Activated CD4-positive, alpha-beta T cell treated with anti-CD3 and anti-CD28 coated beads for 36 hours (primary cell): ENCODE data around the gene TYR. TPM values are rescaled to one million over a fixed set of nuclear protein-coding genes. Genes with fewer than 3 reads are reported as not detected.
"Not testable (repeated sequence)": the region's sequence is repeated elsewhere in the genome, so short reads cannot be mapped to it uniquely, and the experiment has no call there.

ENCODE experiments used
- ATAC-seq: fragments of 200-7000 bp; cut with Tn5 transposase; one replicate; pipeline ENCODE4 v1.10.0; 2021; ENCODE audit warnings: mild to moderate bottlenecking, moderate library complexity
- CTCF ChIA-PET: fragments of 350-600 bp; sonication (Branson Sonifier 250); formaldehyde crosslinking; loops from one replicate; lab custom pipeline; 2021; ENCODE audit warnings: antibody characterized with exemption; lab: Charles Lee
- POLR2A ChIA-PET: fragments of 350-600 bp; sonication (Branson Sonifier 250); formaldehyde crosslinking; loops from one replicate; lab custom pipeline; 2021; ENCODE audit warnings: antibody characterized with exemption, inconsistent platforms; lab: Charles Lee
- DNase-seq: peaks from one replicate; pipeline ENCODE4 v3.0.0-alpha.2; 2020
- H3K27ac Mint-ChIP-seq: one replicate; pipeline ENCODE4 v1.8.0; 2021; ENCODE audit warnings: mixed read lengths
- H3K27me3 Mint-ChIP-seq: one replicate; pipeline ENCODE4 v1.8.0; 2021; ENCODE audit warnings: mixed read lengths
- H3K36me3 Mint-ChIP-seq: one replicate; pipeline ENCODE4 v1.8.0; 2021; ENCODE audit warnings: low read depth, mixed read lengths
- H3K4me1 Mint-ChIP-seq: one replicate; pipeline ENCODE4 v1.8.0; 2021; ENCODE audit warnings: mixed read lengths
- H3K4me3 Mint-ChIP-seq: one replicate; pipeline ENCODE4 v1.8.0; 2021; ENCODE audit warnings: mild to moderate bottlenecking, moderate library complexity, mixed read lengths
- H3K9me3 Mint-ChIP-seq: one replicate; pipeline ENCODE4 v1.8.0; 2021; ENCODE audit warnings: low read depth, mixed read lengths
- intact Hi-C, 2 experiments: fragments of 100-400 bp; cut with DNase I in 1 of 2; cut with micrococcal nuclease in 1 of 2; formaldehyde crosslinking; loops; one replicate each; pipeline versions ENCODE4 v1.14.2 to v1.15.1; 2022 to 2024; cut with DNase I, micrococcal nuclease
- total RNA-seq, 2 experiments: library from RNA; stranded (reverse); gene quantifications; one replicate each; pipeline ENCODE4 v1.2.3, GENCODE V29; 2021

The TYR gene
- total RNA-seq, 2 experiments from 2014 or later, result not detected

GRCh38 chr11:89189776-89190175 lies 12.1 kb downstream of the TYR start:
- CTCF ChIA-PET, result no interaction called here
- no peaks in the 10 kb centered on the region for H3K4me1 Mint-ChIP-seq
- H3K27me3 Mint-ChIP-seq, result no peaks in the 10 kb centered on the region
- ATAC-seq (no peak), DNase-seq (no peak)
- H3K4me3 Mint-ChIP-seq, result no peak overlapping the region
- H3K27ac Mint-ChIP-seq, result no peak overlapping the region
- POLR2A ChIA-PET, result no interaction called here
- H3K9me3 Mint-ChIP-seq, result no peaks in the 10 kb centered on the region
- H3K36me3 Mint-ChIP-seq, result no peaks in the 10 kb centered on the region
- intact Hi-C loops, result no loop called here

DNA sequence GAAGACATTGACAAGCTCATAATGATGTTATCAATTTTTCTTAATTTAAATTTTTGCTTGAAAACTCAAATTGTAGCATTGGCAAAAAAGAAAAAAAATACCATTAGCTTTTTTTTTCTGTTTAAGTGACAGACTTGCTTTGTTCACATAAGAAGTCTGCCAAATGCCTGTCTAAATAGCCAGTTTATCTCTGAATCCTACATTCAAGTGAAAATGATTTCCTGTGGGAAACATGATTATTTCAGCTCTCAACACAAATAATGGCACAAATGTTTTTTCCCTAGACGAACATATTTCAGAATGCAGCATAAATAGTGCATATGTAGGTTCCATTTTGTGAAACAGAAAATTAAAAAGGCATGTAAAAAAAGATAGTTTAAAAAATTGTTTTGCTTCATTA lies 23.5 kb downstream of the TYR start:
- Mint-ChIP-seq H3K4me1 (no peaks in the 10 kb centered on the region), H3K9me3 (no peaks in the 10 kb centered on the region), H3K4me3 (no peak overlapping the region), H3K27me3 (no peaks in the 10 kb centered on the region), H3K36me3 (no peaks in the 10 kb centered on the region), H3K27ac (no peak overlapping the region)
- POLR2A ChIA-PET, result no interaction called here
- intact Hi-C loops, result no loop called here
- CTCF ChIA-PET, result interaction anchor here (0.6 kb wide), 1 partner anchor 1148 kb away, joined by 4 read pairs; no protein-coding TSS in a partner anchor
- no peak for DNase-seq
- no peak for ATAC-seq

DNA sequence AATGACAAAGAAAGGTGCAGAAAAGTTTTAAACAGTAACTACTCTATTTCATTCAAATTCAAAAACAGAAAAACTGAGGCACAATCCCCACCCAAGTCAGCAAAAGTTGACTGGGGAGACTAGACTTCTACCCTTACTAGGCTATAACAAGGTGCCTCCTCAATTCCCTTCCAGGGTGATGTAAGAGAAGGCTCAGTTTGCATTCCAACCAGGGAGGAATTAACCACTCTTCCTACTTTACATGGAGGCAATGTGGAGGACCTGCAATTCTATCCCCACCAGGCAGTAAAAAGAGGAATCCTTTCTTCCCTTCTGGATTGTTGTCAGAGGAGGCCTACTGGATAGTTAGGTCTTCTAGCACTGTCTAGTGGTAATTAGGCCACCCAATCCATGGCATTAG lies 26.1 kb downstream of the TYR start:
- H3K36me3 Mint-ChIP-seq, result no peaks in the 10 kb centered on the region
- no peak overlapping the region for H3K4me3 Mint-ChIP-seq
- no peak overlapping the region for H3K27ac Mint-ChIP-seq
- ChIA-PET CTCF (no interaction called here), POLR2A (no interaction called here)
- H3K9me3 Mint-ChIP-seq, result no peaks in the 10 kb centered on the region
- ATAC-seq, result no peak
- H3K27me3 Mint-ChIP-seq, result peaks cover 2% of the 10 kb centered on the region
- no peak for DNase-seq
- intact Hi-C loops, result no loop called here
- H3K4me1 Mint-ChIP-seq, result no peaks in the 10 kb centered on the region

GRCh38 chr11:89205378-89205777 lies 27.7 kb downstream of the TYR start:
- Mint-ChIP-seq H3K27ac (no peak overlapping the region), H3K4me3 (no peak overlapping the region), H3K9me3 (no peaks in the 10 kb centered on the region), H3K36me3 (no peaks in the 10 kb centered on the region), H3K4me1 (no peaks in the 10 kb centered on the region), H3K27me3 (peaks cover 2% of the 10 kb centered on the region)
- intact Hi-C loops, result no loop called here
- ChIA-PET POLR2A (no interaction called here), CTCF (no interaction called here)
- ATAC-seq (no peak), DNase-seq (no peak)

DNA sequence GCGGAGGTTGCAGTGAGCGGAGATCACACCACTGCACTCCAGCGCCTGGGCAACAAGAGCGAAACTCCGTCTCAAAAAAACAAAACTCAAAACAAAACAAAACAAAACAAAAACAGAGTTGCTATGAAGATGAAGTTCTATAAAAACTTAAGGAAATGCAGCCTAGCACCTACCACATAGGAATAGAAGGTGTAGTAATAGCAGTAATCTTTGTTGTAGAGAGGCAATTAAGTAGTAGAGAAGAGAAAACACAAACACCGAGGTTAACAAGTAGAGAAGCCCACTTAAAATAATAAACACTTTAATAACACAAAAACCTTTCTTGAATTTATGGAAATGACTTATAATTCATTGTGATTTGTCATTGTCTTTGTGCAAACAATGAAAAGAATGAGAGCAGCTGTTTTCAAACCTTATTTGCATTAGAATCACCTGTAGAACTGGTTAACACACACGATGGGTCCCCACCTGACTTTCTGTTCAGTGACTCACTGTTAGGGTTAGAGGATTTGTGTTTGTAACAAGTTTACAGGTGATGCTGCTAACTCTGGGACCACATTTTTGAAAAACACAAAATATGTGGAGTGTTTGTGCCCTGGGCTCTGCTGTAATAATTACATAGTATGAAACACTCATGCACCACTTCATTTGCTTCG lies 43.1 kb downstream of the TYR start:
- no peaks in the 10 kb centered on the region for H3K4me1 Mint-ChIP-seq
- H3K9me3 Mint-ChIP-seq, result no peaks in the 10 kb centered on the region
- H3K27me3 Mint-ChIP-seq, result no peaks in the 10 kb centered on the region
- H3K27ac Mint-ChIP-seq, result no peak overlapping the region
- ChIA-PET POLR2A (no interaction called here), CTCF (interaction anchor here (0.6 kb wide), 1 partner anchor 924 kb away, joined by 3 read pairs; no protein-coding TSS in a partner anchor)
- no peak overlapping the region for H3K4me3 Mint-ChIP-seq
- intact Hi-C loops, result no loop called here
- DNase-seq, result no peak
- no peaks in the 10 kb centered on the region for H3K36me3 Mint-ChIP-seq
- no peak for ATAC-seq

GRCh38 chr11:89235083-89235482 lies 57.4 kb downstream of the TYR start:
- H3K27me3 Mint-ChIP-seq, result no peaks in the 10 kb centered on the region
- CTCF ChIA-PET, result no interaction called here
- no peaks in the 10 kb centered on the region for H3K4me1 Mint-ChIP-seq
- H3K9me3 Mint-ChIP-seq, result no peaks in the 10 kb centered on the region
- intact Hi-C loops, result no loop called here
- no peak for ATAC-seq
- POLR2A ChIA-PET, result interaction anchor here (0.6 to 1.1 kb wide), 2 partner anchors 12 to 22 kb away, joined by 8 to 12 read pairs; no protein-coding TSS in a partner anchor
- no peak overlapping the region for H3K4me3 Mint-ChIP-seq
- H3K27ac Mint-ChIP-seq, result no peak overlapping the region
- no peaks in the 10 kb centered on the region for H3K36me3 Mint-ChIP-seq
- DNase-seq, result no peak

GRCh38 chr11:89235976-89236375 lies 58.3 kb downstream of the TYR start:
- ChIA-PET CTCF (no interaction called here), POLR2A (no interaction called here)
- H3K9me3 Mint-ChIP-seq, result no peaks in the 10 kb centered on the region
- no peak overlapping the region for H3K4me3 Mint-ChIP-seq
- no peaks in the 10 kb centered on the region for H3K36me3 Mint-ChIP-seq
- H3K27me3 Mint-ChIP-seq, result no peaks in the 10 kb centered on the region
- H3K4me1 Mint-ChIP-seq, result no peaks in the 10 kb centered on the region
- ATAC-seq, result no peak
- intact Hi-C loops, result no loop called here
- DNase-seq, result no peak
- no peak overlapping the region for H3K27ac Mint-ChIP-seq

- intact Hi-C loops, H3K4me3 Mint-ChIP-seq, H3K36me3 Mint-ChIP-seq, H3K9me3 Mint-ChIP-seq, H3K4me1 Mint-ChIP-seq, CTCF ChIA-PET, H3K27me3 Mint-ChIP-seq, H3K27ac Mint-ChIP-seq, DNase-seq, ATAC-seq: not testable (repeated sequence)
- POLR2A ChIA-PET, result interaction anchor here (0.8 kb wide), 1 partner anchor 12 kb away, joined by 8 read pairs; no protein-coding TSS in a partner anchor
Measured at GRCh38 chr11:89247007-89247406, 69.3 kb downstream of the TYR start.

DNA sequence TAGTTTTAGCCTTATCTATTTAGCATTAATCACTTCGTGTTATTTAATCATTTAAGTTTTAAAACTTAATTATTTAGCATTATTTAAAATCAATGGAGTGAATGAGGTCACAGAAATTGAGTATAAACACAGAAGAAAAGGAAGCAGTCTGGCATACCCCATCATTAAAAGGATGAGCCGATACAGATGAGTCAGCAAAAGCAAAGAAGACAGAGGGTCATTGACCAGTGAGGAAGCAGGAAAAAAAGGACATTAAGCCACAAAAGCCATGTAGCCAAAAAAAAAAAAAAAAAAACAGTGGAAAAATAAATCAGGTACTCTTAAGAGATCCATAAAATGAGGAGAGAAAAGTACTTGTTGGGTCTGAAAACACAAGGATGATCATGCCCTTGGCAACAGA lies 71.5 kb downstream of the TYR start:
- DNase-seq, result no peak
- Mint-ChIP-seq H3K9me3 (no peaks in the 10 kb centered on the region), H3K27ac (no peak overlapping the region), H3K36me3 (no peaks in the 10 kb centered on the region), H3K27me3 (peaks cover 2% of the 10 kb centered on the region), H3K4me3 (no peak overlapping the region), H3K4me1 (no peaks in the 10 kb centered on the region)
- ATAC-seq, result no peak
- POLR2A ChIA-PET, result no interaction called here
- CTCF ChIA-PET, result no interaction called here
- intact Hi-C loops, result no loop called here

DNA sequence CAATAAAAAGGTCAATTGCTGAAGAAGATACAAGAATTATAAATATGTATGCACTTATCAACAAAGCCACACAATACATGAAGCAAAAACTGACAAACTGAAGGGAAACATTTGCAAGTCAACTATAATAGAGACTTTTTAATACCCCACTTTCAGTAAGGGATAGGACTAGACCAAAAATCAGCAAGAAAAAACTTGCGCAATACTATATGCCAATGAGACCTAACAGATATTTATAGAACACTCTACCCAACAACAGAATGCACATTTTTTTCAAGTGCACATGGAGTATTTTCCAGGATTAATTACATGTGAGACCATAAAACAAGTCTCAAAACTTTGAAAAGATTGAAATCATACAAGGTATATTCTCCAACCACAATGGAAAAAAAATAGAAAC lies 83.8 kb downstream of the TYR start:
- intact Hi-C loops, H3K27me3 Mint-ChIP-seq, ATAC-seq, H3K4me3 Mint-ChIP-seq, DNase-seq, H3K36me3 Mint-ChIP-seq, CTCF ChIA-PET, H3K9me3 Mint-ChIP-seq, H3K27ac Mint-ChIP-seq, POLR2A ChIA-PET, H3K4me1 Mint-ChIP-seq: not testable (repeated sequence)

GRCh38 chr11:89267660-89268302 lies 90.1 kb downstream of the TYR start:
- H3K4me1 Mint-ChIP-seq, result no peaks in the 10 kb centered on the region
- H3K27me3 Mint-ChIP-seq, result no peaks in the 10 kb centered on the region
- CTCF ChIA-PET, result no interaction called here
- no peak overlapping the region for H3K4me3 Mint-ChIP-seq
- DNase-seq (no peak), ATAC-seq (no peak)
- H3K36me3 Mint-ChIP-seq, result no peaks in the 10 kb centered on the region
- intact Hi-C loops, result no loop called here
- POLR2A ChIA-PET, result no interaction called here
- H3K9me3 Mint-ChIP-seq, result no peaks in the 10 kb centered on the region
- H3K27ac Mint-ChIP-seq, result no peak overlapping the region

DNA sequence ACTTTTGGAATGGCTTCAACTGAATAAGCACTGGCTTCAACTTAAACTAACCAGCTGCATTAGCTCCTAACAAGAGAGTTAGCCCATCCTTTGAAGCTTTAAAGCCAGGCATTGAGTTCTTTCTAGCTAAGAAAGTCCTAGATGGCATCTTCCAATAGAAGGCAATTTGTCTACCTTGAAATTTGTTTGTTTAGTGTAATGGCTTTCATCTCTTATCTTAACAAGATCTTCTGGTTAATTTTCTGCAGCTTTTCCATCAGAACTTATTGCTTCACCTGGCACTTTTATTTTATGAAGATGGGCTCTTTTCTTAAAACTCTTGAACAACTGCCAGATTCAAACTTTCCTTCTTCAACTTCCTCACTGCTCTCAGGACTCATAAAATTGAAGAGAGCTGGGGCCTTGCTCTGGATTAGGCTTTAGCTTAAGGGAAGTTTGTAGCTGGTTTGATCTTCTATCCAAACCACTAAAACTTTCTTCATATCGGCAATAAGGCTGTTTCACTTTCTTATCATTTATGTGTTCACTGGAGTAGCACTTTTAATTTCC lies 94.9 kb downstream of the TYR start:
- POLR2A ChIA-PET, H3K9me3 Mint-ChIP-seq, intact Hi-C loops, CTCF ChIA-PET, H3K36me3 Mint-ChIP-seq, H3K4me1 Mint-ChIP-seq, H3K27me3 Mint-ChIP-seq, H3K4me3 Mint-ChIP-seq, H3K27ac Mint-ChIP-seq, ATAC-seq, DNase-seq: not testable (repeated sequence)
